ENCODE measurements around the gene HDAC9. TPM values are rescaled to one million over a fixed set of nuclear protein-coding genes. Genes with fewer than 3 reads are reported as not detected.
"Not testable (repeated sequence)": the region's sequence is repeated elsewhere in the genome, so short reads cannot be mapped to it uniquely, and the experiment has no call there.

Gene HDAC9
- total RNA-seq, 2 experiments from 2014 or later, result 0.69 to 0.94 TPM

DNA sequence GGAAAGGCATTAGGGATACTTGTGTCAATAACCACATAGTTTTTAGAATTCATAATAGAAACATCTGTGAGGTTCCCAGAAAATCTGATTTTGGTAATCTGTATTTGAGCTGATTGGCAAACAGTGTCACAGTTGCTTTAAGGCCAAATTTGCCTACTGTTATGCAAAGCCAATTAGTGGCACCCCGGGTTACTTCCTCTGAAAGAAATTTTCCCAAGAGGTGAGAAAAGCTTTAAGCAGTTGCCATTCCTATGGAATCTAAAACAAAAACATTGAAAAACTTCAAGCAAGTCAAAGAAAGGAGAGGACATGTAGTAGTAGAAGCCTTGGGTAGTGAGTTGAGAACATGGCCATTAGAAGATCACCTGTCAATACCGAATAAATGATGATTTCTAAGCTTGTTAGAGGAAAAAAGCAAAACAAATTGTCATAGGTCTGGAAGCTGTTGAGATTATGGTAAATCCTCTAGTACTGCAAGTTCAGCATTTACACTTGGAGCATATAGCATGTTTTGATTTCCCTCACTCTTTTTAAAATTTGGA lies 445.1 kb downstream of the HDAC9 start:
- CTCF ChIA-PET, result no interaction called here
- ATAC-seq (no peak), DNase-seq (no peak)
- H3K36me3 Mint-ChIP-seq (ENCODE audit: low read depth), result no peaks in the 10 kb centered on the region
- no peaks in the 10 kb centered on the region for H3K27me3 Mint-ChIP-seq
- H3K4me3 Mint-ChIP-seq, result no peak overlapping the region
- POLR2A ChIA-PET, result no interaction called here
- peaks cover 3% of the 10 kb centered on the region for H3K9me3 Mint-ChIP-seq (ENCODE audit: low read depth)
- H3K27ac Mint-ChIP-seq, result no peak overlapping the region
- H3K4me1 Mint-ChIP-seq, result no peaks in the 10 kb centered on the region
- intact Hi-C loops (cut with DNase I, micrococcal nuclease), result no loop called here

DNA sequence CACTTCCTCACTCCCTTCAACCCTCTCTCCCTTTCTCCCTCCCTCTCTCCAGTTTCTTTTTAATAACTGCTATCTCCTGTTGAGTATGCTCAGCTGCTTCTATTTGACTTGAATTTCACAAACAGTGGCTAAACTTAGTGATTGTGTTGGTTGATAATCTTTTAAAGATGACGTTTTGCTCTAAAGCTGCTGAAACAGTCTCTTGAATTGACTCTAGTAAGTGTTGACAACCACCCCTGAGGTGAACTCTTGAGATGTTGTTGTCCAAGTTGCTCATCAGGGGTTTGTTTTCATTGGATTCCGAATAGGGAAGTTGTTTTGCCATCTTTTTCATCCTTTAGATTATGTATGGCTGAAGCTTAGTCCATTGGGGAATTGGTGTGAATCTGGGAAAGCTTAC lies 445.7 kb downstream of the HDAC9 start:
- H3K36me3 Mint-ChIP-seq (ENCODE audit: low read depth), result no peaks in the 10 kb centered on the region
- ChIA-PET CTCF (interaction anchor here (1.5 kb wide), 1 partner anchor 8 kb away, joined by 4 read pairs; no protein-coding TSS in a partner anchor), POLR2A (no interaction called here)
- ATAC-seq, result no peak
- no peak overlapping the region for H3K27ac Mint-ChIP-seq
- no peak overlapping the region for H3K4me3 Mint-ChIP-seq
- no peaks in the 10 kb centered on the region for H3K4me1 Mint-ChIP-seq
- intact Hi-C loops (cut with DNase I, micrococcal nuclease), result no loop called here
- peaks cover 2% of the 10 kb centered on the region for H3K9me3 Mint-ChIP-seq (ENCODE audit: low read depth)
- no peaks in the 10 kb centered on the region for H3K27me3 Mint-ChIP-seq
- DNase-seq, result no peak

DNA sequence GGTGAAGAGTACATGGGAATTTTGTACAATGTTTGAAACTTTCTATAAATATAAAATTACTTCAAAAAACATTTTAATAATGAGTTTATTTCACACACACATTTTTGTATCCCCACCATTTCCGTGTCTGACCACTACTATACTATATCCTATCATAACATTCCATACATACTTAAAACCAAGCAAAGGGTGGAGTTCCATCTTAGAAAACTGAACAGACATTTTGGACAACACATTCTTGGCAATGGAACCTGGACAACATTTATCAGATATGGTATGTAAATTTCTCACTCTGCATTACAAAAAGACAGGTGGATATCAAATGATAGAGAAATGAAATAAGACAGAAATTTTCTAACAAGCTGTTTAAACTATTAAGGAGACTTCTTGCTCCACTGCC lies 453.0 kb downstream of the HDAC9 start:
- Mint-ChIP-seq H3K27me3 (no peaks in the 10 kb centered on the region), H3K9me3 (ENCODE audit: low read depth) (no peaks in the 10 kb centered on the region), H3K4me1 (no peaks in the 10 kb centered on the region), H3K36me3 (ENCODE audit: low read depth) (no peaks in the 10 kb centered on the region), H3K27ac (no peak overlapping the region), H3K4me3 (no peak overlapping the region)
- no peak for ATAC-seq
- intact Hi-C loops (cut with DNase I, micrococcal nuclease), result no loop called here
- no peak for DNase-seq
- ChIA-PET CTCF (no interaction called here), POLR2A (no interaction called here)

DNA sequence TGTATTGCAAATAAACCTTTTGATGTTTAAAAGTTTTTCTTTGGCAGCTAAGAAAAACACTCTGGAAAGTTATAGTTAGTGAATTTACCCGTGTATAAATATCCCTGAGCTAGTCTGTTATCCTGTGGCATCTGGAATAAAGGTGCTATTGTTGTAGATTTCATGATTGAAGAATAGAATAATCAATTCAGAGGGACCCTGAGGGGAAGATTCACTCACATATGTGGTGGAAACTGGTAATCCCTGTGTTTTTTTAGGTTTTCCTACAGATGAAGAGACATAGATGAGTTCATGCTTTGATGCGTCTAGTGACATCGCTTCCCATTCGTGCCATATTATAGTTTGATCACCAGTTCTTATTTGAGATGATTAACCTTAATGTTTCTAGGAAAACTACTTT lies 457.3 kb downstream of the HDAC9 start:
- intact Hi-C loops (cut with DNase I, micrococcal nuclease), result no loop called here
- Mint-ChIP-seq H3K27ac (no peak overlapping the region), H3K36me3 (ENCODE audit: low read depth) (no peaks in the 10 kb centered on the region), H3K9me3 (ENCODE audit: low read depth) (no peaks in the 10 kb centered on the region), H3K27me3 (no peaks in the 10 kb centered on the region), H3K4me1 (no peaks in the 10 kb centered on the region), H3K4me3 (no peak overlapping the region)
- POLR2A ChIA-PET, result no interaction called here
- CTCF ChIA-PET, result no interaction called here
- ATAC-seq, result no peak
- no peak for DNase-seq

DNA sequence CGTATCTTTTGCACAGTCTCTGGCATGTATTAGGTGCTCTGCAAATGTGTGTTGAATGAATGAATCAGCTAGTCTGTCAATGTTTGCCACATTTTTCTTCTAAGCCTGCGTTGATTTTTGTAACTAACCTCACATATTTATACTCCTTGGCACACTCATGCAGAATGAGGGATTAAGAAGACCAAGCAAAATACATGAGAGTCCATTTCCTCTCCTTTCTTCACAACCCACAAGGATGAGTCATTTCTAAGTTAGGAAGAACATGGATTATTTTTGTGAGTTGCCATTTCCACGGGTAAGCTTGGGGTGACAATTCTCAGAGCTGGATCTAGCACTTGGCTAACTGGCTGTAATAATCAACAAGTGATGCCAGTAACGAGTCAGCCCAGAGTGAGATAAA lies 463.1 kb downstream of the HDAC9 start:
- ATAC-seq, result no peak
- intact Hi-C loops (cut with DNase I, micrococcal nuclease), result no loop called here
- Mint-ChIP-seq H3K4me3 (no peak overlapping the region), H3K36me3 (ENCODE audit: low read depth) (no peaks in the 10 kb centered on the region), H3K4me1 (no peaks in the 10 kb centered on the region), H3K9me3 (ENCODE audit: low read depth) (no peaks in the 10 kb centered on the region), H3K27me3 (no peaks in the 10 kb centered on the region), H3K27ac (no peak overlapping the region)
- DNase-seq, result no peak
- POLR2A ChIA-PET, result no interaction called here
- CTCF ChIA-PET, result no interaction called here

DNA sequence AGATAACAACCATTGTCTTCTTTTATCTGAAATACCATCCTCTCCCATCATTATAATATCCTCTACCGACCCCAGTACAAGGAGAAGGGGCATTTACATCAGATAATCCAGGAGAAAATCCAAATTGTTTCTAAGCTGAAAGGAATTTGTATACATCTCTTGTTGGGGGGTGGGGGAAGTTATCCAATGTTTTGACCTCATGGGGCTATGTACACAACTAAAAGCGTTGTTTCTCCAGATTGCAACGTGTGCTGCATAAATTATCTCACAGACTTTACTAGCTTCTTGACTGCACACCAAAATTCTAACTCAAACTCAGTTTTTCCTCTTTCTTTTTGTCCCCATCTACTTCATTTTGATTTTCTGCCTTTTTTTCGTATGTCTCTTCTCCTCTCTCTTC lies 465.2 kb downstream of the HDAC9 start:
- Mint-ChIP-seq H3K9me3 (ENCODE audit: low read depth) (peaks cover 2% of the 10 kb centered on the region), H3K36me3 (ENCODE audit: low read depth) (no peaks in the 10 kb centered on the region), H3K27me3 (no peaks in the 10 kb centered on the region), H3K27ac (no peak overlapping the region), H3K4me3 (no peak overlapping the region), H3K4me1 (no peaks in the 10 kb centered on the region)
- intact Hi-C loops (cut with DNase I, micrococcal nuclease), result no loop called here
- ATAC-seq, result no peak
- no peak for DNase-seq
- ChIA-PET CTCF (no interaction called here), POLR2A (no interaction called here)

DNA sequence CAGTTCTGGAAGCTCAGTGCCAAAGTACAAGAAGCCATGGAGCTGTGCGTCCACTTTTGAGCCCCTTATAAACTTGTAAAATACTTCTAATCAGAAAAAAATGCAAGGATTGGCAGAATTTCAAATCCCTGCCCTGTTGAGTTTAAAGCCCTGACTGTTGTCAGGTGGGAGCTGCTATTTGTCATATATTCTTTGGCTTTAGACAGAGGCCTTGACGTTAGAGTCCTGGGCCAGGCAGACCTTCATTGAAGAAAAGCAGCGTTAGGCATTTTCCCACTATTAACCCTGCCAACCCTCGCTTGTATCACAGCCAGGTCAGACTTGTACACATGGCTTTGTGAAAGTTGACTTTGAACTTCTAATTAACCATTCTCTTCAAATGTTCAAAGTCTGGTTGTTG lies 466.5 kb downstream of the HDAC9 start:
- Mint-ChIP-seq H3K4me1 (no peaks in the 10 kb centered on the region), H3K36me3 (ENCODE audit: low read depth) (no peaks in the 10 kb centered on the region), H3K9me3 (ENCODE audit: low read depth) (peaks cover 2% of the 10 kb centered on the region), H3K27me3 (no peaks in the 10 kb centered on the region), H3K27ac (no peak overlapping the region), H3K4me3 (no peak overlapping the region)
- intact Hi-C loops (cut with DNase I, micrococcal nuclease), result no loop called here
- ATAC-seq (no peak), DNase-seq (no peak)
- ChIA-PET POLR2A (no interaction called here), CTCF (no interaction called here)

DNA sequence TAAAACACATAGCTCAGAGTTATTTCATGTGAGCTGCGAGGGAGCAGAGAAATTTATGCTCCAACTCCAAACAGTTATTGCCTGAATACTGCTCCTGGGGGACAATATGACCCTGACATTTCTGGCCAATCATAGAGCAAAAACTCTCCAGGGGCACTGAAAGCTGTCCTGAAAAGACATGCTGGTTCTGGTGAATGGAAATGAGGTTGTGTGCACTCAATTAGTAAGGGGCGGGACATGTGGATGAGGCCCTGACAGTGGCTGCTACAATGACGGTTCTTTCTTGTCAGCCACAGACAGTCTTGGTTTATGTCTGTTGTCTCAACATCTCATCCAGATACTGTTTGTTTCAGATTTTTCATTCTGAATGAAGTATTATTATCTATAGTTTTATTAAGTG lies 470.1 kb downstream of the HDAC9 start:
- no peaks in the 10 kb centered on the region for H3K27me3 Mint-ChIP-seq
- no peaks in the 10 kb centered on the region for H3K36me3 Mint-ChIP-seq (ENCODE audit: low read depth)
- no peak overlapping the region for H3K27ac Mint-ChIP-seq
- intact Hi-C loops (cut with DNase I, micrococcal nuclease), result no loop called here
- POLR2A ChIA-PET, result no interaction called here
- peaks cover 7% of the 10 kb centered on the region for H3K9me3 Mint-ChIP-seq (ENCODE audit: low read depth)
- no peak overlapping the region for H3K4me3 Mint-ChIP-seq
- no peak for ATAC-seq
- CTCF ChIA-PET, result no interaction called here
- H3K4me1 Mint-ChIP-seq, result no peaks in the 10 kb centered on the region
- DNase-seq, result no peak

DNA sequence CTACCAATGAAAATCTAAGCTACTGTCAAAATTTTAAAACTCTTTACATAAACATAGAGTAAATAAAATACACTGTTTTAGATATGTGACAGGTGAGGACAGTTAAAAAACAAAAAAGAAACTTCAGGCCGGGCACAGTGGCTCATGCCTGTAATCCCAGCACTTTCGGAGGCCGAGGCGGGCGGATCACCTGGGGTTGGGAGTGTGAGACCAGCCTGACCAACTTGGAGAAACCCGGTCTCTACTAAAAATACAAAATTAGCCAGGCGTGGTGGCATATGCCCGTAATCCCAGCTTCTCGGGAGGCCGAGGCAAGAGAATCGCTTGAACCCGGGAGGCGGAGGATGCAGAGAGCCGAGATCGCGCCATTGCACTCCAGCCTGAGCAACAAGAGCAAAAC lies 472.2 kb downstream of the HDAC9 start:
- H3K9me3 Mint-ChIP-seq (ENCODE audit: low read depth); CTCF ChIA-PET; intact Hi-C loops (cut with DNase I, micrococcal nuclease); DNase-seq; H3K27me3 Mint-ChIP-seq; H3K4me3 Mint-ChIP-seq; ATAC-seq; H3K4me1 Mint-ChIP-seq; H3K36me3 Mint-ChIP-seq (ENCODE audit: low read depth); POLR2A ChIA-PET; H3K27ac Mint-ChIP-seq: not testable (repeated sequence)

DNA sequence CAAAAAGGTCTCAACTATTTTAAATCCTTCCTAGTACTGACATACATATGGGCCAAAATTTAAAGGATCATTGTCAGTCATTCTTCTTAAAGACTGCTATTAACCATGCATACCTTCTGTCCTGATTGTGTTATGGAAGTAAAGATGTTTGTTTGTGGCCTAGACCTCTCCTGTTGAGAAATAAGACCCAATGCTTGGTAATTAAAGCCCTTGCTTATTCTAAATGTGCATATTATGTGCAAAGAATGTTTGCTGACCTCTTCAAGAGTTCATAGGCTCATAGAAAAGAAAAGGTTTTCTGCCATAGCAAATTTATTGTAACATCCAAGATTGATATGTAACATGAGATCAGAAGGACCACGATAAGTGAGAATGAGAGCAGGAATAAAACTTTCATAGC lies 476.3 kb downstream of the HDAC9 start:
- intact Hi-C loops (cut with DNase I, micrococcal nuclease), result no loop called here
- H3K9me3 Mint-ChIP-seq (ENCODE audit: low read depth), result peaks cover 5% of the 10 kb centered on the region
- no peaks in the 10 kb centered on the region for H3K36me3 Mint-ChIP-seq (ENCODE audit: low read depth)
- ChIA-PET POLR2A (no interaction called here), CTCF (no interaction called here)
- no peak overlapping the region for H3K27ac Mint-ChIP-seq
- H3K4me1 Mint-ChIP-seq, result no peaks in the 10 kb centered on the region
- H3K4me3 Mint-ChIP-seq, result no peak overlapping the region
- ATAC-seq (no peak), DNase-seq (no peak)
- no peaks in the 10 kb centered on the region for H3K27me3 Mint-ChIP-seq

DNA sequence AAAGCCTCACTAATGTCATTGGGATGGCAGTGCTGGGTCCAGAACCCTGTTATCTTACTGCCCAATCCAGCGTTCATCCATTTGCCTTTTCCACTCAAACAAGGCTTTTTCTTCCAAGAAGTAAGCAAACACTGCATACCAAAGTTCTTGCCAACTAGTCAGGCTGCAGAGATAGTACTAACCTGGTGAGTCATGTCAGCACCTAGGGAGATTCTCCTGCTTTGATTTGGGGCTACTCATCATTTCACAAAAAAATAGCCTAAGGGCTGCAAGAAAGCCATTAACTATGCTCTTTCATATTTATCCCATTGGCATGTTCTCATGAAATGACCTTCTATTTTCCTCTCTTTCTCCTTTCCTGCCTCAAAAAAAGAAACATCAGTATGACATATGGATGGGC lies 479.3 kb downstream of the HDAC9 start:
- no peak overlapping the region for H3K4me3 Mint-ChIP-seq
- H3K27ac Mint-ChIP-seq, result no peak overlapping the region
- ChIA-PET CTCF (no interaction called here), POLR2A (no interaction called here)
- no peaks in the 10 kb centered on the region for H3K36me3 Mint-ChIP-seq (ENCODE audit: low read depth)
- no peaks in the 10 kb centered on the region for H3K4me1 Mint-ChIP-seq
- no peak for ATAC-seq
- DNase-seq, result no peak
- intact Hi-C loops (cut with DNase I, micrococcal nuclease), result no loop called here
- H3K27me3 Mint-ChIP-seq, result no peaks in the 10 kb centered on the region
- no peaks in the 10 kb centered on the region for H3K9me3 Mint-ChIP-seq (ENCODE audit: low read depth)

DNA sequence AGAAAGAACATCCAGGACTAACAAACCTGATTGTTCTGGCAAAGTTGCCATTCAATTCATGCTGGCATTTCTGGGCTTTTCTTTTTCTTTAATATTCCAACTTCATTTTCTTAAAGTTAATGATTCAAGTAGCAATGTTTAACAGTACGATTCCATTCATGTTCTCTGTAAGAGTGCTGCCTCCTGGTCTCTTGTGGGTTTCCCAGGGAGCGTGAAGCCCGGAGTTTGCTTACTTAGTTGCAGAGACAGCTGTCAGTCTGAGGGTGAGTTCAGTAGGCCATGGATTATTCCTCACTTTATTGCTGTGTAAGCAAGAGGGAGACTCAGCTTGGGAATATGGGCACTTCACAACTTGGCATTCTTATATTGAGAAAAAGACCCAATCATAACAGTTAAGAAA lies 479.7 kb downstream of the HDAC9 start:
- DNase-seq, result no peak
- Mint-ChIP-seq H3K27me3 (no peaks in the 10 kb centered on the region), H3K27ac (no peak overlapping the region), H3K4me3 (no peak overlapping the region), H3K36me3 (ENCODE audit: low read depth) (no peaks in the 10 kb centered on the region), H3K9me3 (ENCODE audit: low read depth) (no peaks in the 10 kb centered on the region), H3K4me1 (no peaks in the 10 kb centered on the region)
- ChIA-PET POLR2A (no interaction called here), CTCF (no interaction called here)
- ATAC-seq, result no peak
- intact Hi-C loops (cut with DNase I, micrococcal nuclease), result no loop called here

DNA sequence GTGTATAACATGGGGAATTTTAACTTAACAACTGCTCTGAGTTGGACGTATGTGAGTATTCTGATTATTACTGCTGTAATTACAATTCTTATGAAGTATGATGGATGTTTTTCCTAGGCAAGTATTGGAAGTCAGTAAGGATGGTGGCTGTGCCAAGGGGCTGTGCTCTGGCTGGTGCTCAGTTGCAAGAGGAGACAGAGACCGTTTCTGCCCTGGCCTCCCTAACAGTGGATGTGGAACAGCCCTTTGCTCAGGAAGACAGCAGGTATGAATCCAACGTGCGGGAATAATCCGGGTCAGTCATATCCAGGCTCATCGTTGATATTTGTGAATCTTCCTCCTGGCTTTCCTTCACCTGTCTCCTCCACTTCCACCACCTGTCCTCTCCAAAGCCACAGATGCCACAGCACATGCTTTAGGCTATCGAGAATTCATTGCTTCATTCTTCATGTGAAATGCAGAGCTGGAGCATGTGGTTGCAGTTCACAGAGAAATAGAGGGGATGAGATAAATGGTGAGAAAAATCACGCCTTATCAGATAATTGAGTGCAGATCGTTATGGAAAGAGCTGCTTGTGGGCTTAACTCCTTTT lies 480.2 kb downstream of the HDAC9 start:
- Mint-ChIP-seq H3K27me3 (no peaks in the 10 kb centered on the region), H3K36me3 (ENCODE audit: low read depth) (no peaks in the 10 kb centered on the region), H3K4me1 (no peaks in the 10 kb centered on the region), H3K4me3 (no peak overlapping the region), H3K9me3 (ENCODE audit: low read depth) (no peaks in the 10 kb centered on the region), H3K27ac (no peak overlapping the region)
- ATAC-seq, result no peak
- POLR2A ChIA-PET, result no interaction called here
- CTCF ChIA-PET, result no interaction called here
- no peak for DNase-seq
- intact Hi-C loops (cut with DNase I, micrococcal nuclease), result no loop called here

Measured in activated CD4-positive, alpha-beta T cell treated with anti-CD3 and anti-CD28 coated beads for 36 hours (primary cell).